ENCODE data around the gene NANOS3. TPM values are rescaled to one million over a fixed set of nuclear protein-coding genes. Genes with fewer than 3 reads are reported as not detected.

Gene NANOS3
- total and polyA plus RNA-seq, 9 of the 15 experiments (the other 6 are each of a cell fraction or from before 2014, with no cell fraction given): not detected

- TF ChIP-seq, protein P1, sequence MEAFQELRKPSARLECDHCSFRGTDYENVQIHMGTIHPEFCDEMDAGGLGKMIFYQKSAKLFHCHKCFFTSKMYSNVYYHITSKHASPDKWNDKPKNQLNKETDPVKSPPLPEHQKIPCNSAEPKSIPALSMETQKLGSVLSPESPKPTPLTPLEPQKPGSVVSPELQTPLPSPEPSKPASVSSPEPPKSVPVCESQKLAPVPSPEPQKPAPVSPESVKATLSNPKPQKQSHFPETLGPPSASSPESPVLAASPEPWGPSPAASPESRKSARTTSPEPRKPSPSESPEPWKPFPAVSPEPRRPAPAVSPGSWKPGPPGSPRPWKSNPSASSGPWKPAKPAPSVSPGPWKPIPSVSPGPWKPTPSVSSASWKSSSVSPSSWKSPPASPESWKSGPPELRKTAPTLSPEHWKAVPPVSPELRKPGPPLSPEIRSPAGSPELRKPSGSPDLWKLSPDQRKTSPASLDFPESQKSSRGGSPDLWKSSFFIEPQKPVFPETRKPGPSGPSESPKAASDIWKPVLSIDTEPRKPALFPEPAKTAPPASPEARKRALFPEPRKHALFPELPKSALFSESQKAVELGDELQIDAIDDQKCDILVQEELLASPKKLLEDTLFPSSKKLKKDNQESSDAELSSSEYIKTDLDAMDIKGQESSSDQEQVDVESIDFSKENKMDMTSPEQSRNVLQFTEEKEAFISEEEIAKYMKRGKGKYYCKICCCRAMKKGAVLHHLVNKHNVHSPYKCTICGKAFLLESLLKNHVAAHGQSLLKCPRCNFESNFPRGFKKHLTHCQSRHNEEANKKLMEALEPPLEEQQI (IDR thresholded peaks at IDR 0.05): no peak
- no peak for TF ChIP-seq BRF2 (IDR thresholded peaks at IDR 0.05; ENCODE audit: borderline replicate concordance, insufficient read depth, insufficient read length)
Measured at GRCh38 chr19:13839130-13839937, 37.6 kb upstream of the NANOS3 start (continued).

- peak overlapping the region; percentile 92 for H3K4me2 ChIP-seq (ENCODE audit: insufficient read depth, low read length)
- FAIRE-seq (no peak), ATAC-seq (no peak), DNase-seq (ENCODE audit: extremely low read depth in 1 of 4, low spot score in 3 of 4) (no peak)
- H3K4me3 ChIP-seq: peak overlapping the region; percentile 72
- in situ Hi-C loops (cut with MboI) (loop anchor here (10.0 kb wide), 1 partner anchor 565 kb away; no protein-coding TSS in a partner anchor), intact Hi-C loops (cut with micrococcal nuclease) (no loop called here)
- peak overlapping the region; percentile 91 to 98 for H3K9ac ChIP-seq (ENCODE audit: insufficient read depth in 1 of 2, low read depth in 2 of 2, low read length in 2 of 2)
- 2% methylated on average over 6 of the region's 6 CpGs for WGBS (ENCODE audit: insufficient coverage, low coverage, missing lambda C conversion rate)
- ChIA-PET POLR2A (interaction anchor here (0.6 to 1.5 kb wide), 9 partner anchors 8 to 202 kb away, joined by 3 to 5 read pairs (median 3); a partner anchor contains a TSS), CTCF (ENCODE audit: low intra/inter-chr PET ratio) (no interaction called here)
- H3K27me3 ChIP-seq (ENCODE audit: control insufficient read depth in 2 of 2, insufficient read depth in 2 of 2, low read length in 2 of 2): no peaks in the 10 kb centered on the region
- no peaks in the 10 kb centered on the region for H3K9me3 ChIP-seq (replicated peaks; ENCODE audit: control insufficient read depth, insufficient read depth, low read depth, low read length)
- BruUV-seq (replicated peaks): no TSS peak
- H3K4me1 ChIP-seq (replicated peaks in 1 of 2; ENCODE audit: control insufficient read depth in 2 of 2, insufficient read depth in 2 of 2, low read length in 2 of 2): peaks cover 37 to 87% of the 10 kb centered on the region in 2 experiments
- H4K20me1 ChIP-seq (replicated peaks; ENCODE audit: control insufficient read depth, insufficient read depth, low read length): 0 out of 2 replicates have a peak, but pooled peaks cover 3% of the 10 kb centered on the region
- peaks cover 70% of the 10 kb centered on the region for H3K79me2 ChIP-seq (ENCODE audit: control insufficient read depth, insufficient read depth, low read length)
- H3K36me3 ChIP-seq (ENCODE audit: control insufficient read depth, insufficient read depth, low read length): peaks cover 23% of the 10 kb centered on the region; the same call in 2 of the 3 replicates
- no peaks in the 10 kb centered on the region for H3K9me1 ChIP-seq (ENCODE audit: control insufficient read depth, insufficient read depth, low read length)
- no peak overlapping the region for H2AFZ ChIP-seq (ENCODE audit: low read depth, low read length)
- peak overlapping the region; percentile 97 for H3K27ac ChIP-seq (ENCODE audit: extremely low read depth, low read depth, low read length)
- TF ChIP-seq ZNF41 (CRISPR knock-in tag; conservative IDR thresholded peaks at IDR 0.05): no peak
- TF ChIP-seq ZC3H11A (IDR thresholded peaks at IDR 0.05; ENCODE audit: low read depth, low read length): no peak
- no peak for TF ChIP-seq TAF1 (IDR thresholded peaks at IDR 0.05; ENCODE audit: control insufficient read depth, extremely low read depth, insufficient read depth, low read length, severe bottlenecking)
- TF ChIP-seq, protein P2, sequence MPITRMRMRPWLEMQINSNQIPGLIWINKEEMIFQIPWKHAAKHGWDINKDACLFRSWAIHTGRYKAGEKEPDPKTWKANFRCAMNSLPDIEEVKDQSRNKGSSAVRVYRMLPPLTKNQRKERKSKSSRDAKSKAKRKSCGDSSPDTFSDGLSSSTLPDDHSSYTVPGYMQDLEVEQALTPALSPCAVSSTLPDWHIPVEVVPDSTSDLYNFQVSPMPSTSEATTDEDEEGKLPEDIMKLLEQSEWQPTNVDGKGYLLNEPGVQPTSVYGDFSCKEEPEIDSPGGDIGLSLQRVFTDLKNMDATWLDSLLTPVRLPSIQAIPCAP (CRISPR knock-in tag; IDR thresholded peaks at IDR 0.05; ENCODE audit: borderline replicate concordance): no peak
- TF ChIP-seq, protein P3, sequence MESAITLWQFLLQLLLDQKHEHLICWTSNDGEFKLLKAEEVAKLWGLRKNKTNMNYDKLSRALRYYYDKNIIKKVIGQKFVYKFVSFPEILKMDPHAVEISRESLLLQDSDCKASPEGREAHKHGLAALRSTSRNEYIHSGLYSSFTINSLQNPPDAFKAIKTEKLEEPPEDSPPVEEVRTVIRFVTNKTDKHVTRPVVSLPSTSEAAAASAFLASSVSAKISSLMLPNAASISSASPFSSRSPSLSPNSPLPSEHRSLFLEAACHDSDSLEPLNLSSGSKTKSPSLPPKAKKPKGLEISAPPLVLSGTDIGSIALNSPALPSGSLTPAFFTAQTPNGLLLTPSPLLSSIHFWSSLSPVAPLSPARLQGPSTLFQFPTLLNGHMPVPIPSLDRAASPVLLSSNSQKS (CRISPR knock-in tag; IDR thresholded peaks at IDR 0.05): no peak
- no peak for TF ChIP-seq ZFPM2 (CRISPR knock-in tag; IDR thresholded peaks at IDR 0.05)
- TF ChIP-seq FOXP1 (CRISPR knock-in tag; IDR thresholded peaks at IDR 0.05): no peak
- TF ChIP-seq PRPF4 (IDR thresholded peaks at IDR 0.05; ENCODE audit: insufficient read depth, low read depth, low read length, poor library complexity, severe bottlenecking): peak; percentile 26
Measured at GRCh38 chr19:13839938-13840304, 37.0 kb upstream of the NANOS3 start.
